Lung (tissue), 12 donors: ENCODE data around the gene KRTAP10-5. TPM values are rescaled to one million over a fixed set of nuclear protein-coding genes. Genes with fewer than 3 reads are reported as not detected.

ENCODE experiments used
- ATAC-seq: fragments of 200-7000 bp; cut with Tn5 transposase; one replicate; pipeline ENCODE4 v1.9.1; 2020; ENCODE audit warnings: moderate number of reproducible peaks; ENCODE audit not compliant: insufficient read depth, low FRiP score
- DNase-seq, 3 donors: peaks; one replicate each; pipeline ENCODE4 v3.0.0-alpha.2; 2013 to 2017
- H3K27ac ChIP-seq, 2 donors: one replicate each; pipeline ENCODE4 v1.5.1; 2013; ENCODE audit warnings: mild to moderate bottlenecking in 2 of 2, moderate library complexity in 2 of 2, control low read depth in 1 of 2, inconsistent platforms in 1 of 2, low read depth in 1 of 2, low read length in 1 of 2
- H3K27me3 ChIP-seq, 3 donors: one replicate each; pipeline ENCODE4 v1.5.1; 2013; ENCODE audit warnings: low read length in 2 of 3; ENCODE audit not compliant: control insufficient read depth in 3 of 3, insufficient read depth in 3 of 3
- H3K36me3 ChIP-seq, 4 donors: one replicate each; pipeline ENCODE4 v1.5.1; 2013; ENCODE audit warnings: low read length in 4 of 4, mild to moderate bottlenecking in 1 of 4, moderate library complexity in 1 of 4; ENCODE audit not compliant: control insufficient read depth in 4 of 4, insufficient read depth in 4 of 4
- H3K4me1 ChIP-seq, 5 donors: one replicate each; pipeline ENCODE4 v1.5.1; 2013; ENCODE audit warnings: low read length in 5 of 5, mild to moderate bottlenecking in 2 of 5, moderate library complexity in 1 of 5; ENCODE audit not compliant: control insufficient read depth in 5 of 5, insufficient read depth in 5 of 5
- H3K4me3 ChIP-seq: one replicate; pipeline ENCODE4 v1.5.1; 2013; ENCODE audit warnings: mild to moderate bottlenecking, control low read depth, moderate library complexity
- H3K9ac ChIP-seq, 2 donors: one replicate each; pipeline ENCODE4 v1.5.1; 2013; ENCODE audit warnings: low read length in 2 of 2, control low read depth in 1 of 2; ENCODE audit not compliant: insufficient read depth in 1 of 2
- H3K9me3 ChIP-seq, 4 donors: one replicate each; pipeline ENCODE4 v1.5.1; 2013; ENCODE audit warnings: low read length in 3 of 4, mild to moderate bottlenecking in 1 of 4, moderate library complexity in 1 of 4; ENCODE audit not compliant: control insufficient read depth in 4 of 4, insufficient read depth in 3 of 4
- WGBS, 2 donors: extraction: QIAGEN DNeasy Blood & Tissue Kit; methylation state at CpG; one replicate each; pipeline ENCODE4 v1.1.7; 2013; 5-methylcytosine and 5-hydroxymethylcytosine counted together
- polyA plus RNA-seq, 2 donors: library from polyadenylated mRNA; stranded (reverse); fragments of 200-250 nt; gene quantifications; one replicate each; pipeline ENCODE4 v1.2.1, GENCODE V29; 2013
- total RNA-seq, 2 donors: library from RNA; depleted of rRNA in 1 of 2; stranded (reverse); fragments of >200 nt in 1 of 2; gene quantifications; one replicate each; pipeline ENCODE4 v1.2.1, GENCODE V29; 2014 to 2021
- TF ChIP-seq, protein P1 (sequence below): IDR thresholded peaks from 2 replicates; pipeline ENCODE4 v1.5.1; 2012; ENCODE audit warnings: mild to moderate bottlenecking; ENCODE audit errors: control extremely low read depth, extremely low read depth
- donor health status: control.
- donor health status: control.
- donor health status: Bipolar disorder and iron deficiency.
- donor health status: healthy.
- donor health status: DM: yes; HTN: yes; CAD: no.

The KRTAP10-5 gene
- total and polyA plus RNA-seq, 4 donors = not detected

DNA sequence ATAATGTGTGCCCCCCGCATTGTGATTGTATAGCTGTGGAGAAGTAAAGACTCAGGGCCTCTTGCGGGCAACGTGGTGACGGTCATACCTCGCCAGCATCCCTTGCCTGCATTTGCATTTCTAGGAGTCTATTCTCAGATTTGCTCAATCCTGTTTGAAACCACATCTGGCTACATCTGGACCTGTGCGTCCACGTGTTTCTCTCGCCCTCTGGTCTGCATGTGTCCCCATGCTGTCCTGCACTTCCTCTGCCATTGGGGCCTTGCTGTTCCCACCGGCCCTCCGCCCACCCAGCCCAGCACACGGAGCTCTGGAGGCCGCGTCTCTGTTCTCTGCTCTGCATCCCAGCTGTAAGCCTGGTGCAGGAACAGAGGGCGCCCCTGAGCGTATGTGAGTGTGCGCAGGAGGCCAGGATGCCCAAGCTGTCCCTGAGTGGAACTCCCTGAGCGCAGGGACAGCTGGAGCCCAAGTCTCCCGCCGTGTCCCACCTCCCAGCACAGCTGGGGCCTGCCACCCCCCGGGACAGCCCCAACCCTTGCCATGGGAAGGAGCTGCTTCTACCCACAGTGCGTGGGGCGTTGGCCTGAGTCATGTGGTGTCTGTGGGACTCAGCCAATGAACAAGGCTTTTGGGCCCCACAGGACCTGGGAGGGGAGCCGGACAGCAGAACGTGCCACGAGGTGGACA is 30.7 kb downstream of the KRTAP10-5 start:
- Histone ChIP-seq H3K4me1 (peaks cover 0 to 10% (median 0%) of the 10 kb centered on the region in 5 donors), H3K36me3 (no peaks in the 10 kb centered on the region), H3K27ac (no peak overlapping the region), H3K27me3 (no peaks in the 10 kb centered on the region), H3K9me3 (peaks cover 0 to 11% (median 2%) of the 10 kb centered on the region in 4 donors), H3K4me3 (no peak overlapping the region), H3K9ac (no peak overlapping the region)
- DNase-seq (no peak), ATAC-seq (no peak)
- TF ChIP-seq, protein P1, sequence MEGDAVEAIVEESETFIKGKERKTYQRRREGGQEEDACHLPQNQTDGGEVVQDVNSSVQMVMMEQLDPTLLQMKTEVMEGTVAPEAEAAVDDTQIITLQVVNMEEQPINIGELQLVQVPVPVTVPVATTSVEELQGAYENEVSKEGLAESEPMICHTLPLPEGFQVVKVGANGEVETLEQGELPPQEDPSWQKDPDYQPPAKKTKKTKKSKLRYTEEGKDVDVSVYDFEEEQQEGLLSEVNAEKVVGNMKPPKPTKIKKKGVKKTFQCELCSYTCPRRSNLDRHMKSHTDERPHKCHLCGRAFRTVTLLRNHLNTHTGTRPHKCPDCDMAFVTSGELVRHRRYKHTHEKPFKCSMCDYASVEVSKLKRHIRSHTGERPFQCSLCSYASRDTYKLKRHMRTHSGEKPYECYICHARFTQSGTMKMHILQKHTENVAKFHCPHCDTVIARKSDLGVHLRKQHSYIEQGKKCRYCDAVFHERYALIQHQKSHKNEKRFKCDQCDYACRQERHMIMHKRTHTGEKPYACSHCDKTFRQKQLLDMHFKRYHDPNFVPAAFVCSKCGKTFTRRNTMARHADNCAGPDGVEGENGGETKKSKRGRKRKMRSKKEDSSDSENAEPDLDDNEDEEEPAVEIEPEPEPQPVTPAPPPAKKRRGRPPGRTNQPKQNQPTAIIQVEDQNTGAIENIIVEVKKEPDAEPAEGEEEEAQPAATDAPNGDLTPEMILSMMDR = no peak
- WGBS, 2 donors = 79 to 83% methylated on average over 25 of the region's 25 CpGs

DNA sequence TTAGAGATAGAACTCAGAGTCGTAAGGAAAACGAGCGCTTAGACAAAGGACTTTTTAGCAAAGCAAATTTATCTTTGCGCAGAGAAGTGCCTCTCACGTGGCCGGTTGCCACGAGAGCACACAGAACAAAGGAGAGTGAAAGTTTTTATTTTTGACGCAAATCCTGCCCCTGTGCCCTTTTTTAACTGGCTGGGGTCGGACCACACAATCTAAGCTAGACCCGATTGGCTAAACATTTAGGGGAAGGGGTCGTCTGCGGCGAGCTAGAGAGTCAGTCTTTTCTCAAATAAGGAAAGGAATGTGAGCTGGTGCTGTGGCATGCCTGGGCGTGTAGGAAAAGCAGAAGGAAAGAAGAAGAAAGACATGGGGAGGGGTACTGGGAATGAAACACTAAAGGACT is 31.5 kb downstream of the KRTAP10-5 start:
- no peak overlapping the region for H3K27ac ChIP-seq
- WGBS, 2 donors = 31 to 40% methylated on average over 14 of the region's 14 CpGs
- no peak for ATAC-seq
- TF ChIP-seq, protein P1 = no peak
- H3K4me1 ChIP-seq = peaks cover 0 to 10% (median 0%) of the 10 kb centered on the region in 5 donors
- no peaks in the 10 kb centered on the region for H3K36me3 ChIP-seq
- H3K27me3 ChIP-seq = no peaks in the 10 kb centered on the region
- no peak overlapping the region for H3K4me3 ChIP-seq
- H3K9me3 ChIP-seq = peaks cover 0 to 11% (median 3%) of the 10 kb centered on the region in 4 donors
- H3K9ac ChIP-seq = no peak overlapping the region
- DNase-seq = peak; percentile 31 to 55 (median 43)

DNA sequence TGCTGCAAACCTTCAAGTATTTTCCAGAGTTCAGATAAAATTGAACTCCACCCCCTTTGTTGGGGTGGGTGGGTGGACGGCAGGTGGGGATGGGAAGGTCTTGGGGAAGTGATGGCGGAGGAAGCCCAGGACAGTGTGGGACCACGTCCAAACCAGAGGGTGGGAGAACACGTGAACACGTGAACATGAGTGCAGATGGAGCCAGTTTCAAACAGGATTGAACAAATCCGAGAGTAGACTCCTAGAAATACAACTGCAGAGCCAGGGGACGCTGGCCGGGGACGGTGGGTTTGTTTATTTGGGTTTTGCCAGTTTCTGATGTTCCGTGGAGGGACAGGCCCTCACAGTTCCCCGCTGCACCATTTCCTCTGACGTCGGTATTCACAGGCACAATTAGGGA is 32.0 kb downstream of the KRTAP10-5 start:
- TF ChIP-seq, protein P1 = no peak
- H3K36me3 ChIP-seq = no peaks in the 10 kb centered on the region
- DNase-seq (peak in 2 of 3 donors; percentile 6 to 16), ATAC-seq (no peak)
- 47 to 73% methylated on average over 13 of the region's 13 CpGs for WGBS, 2 donors
- H3K27ac ChIP-seq = no peak overlapping the region
- peaks cover 0 to 10% (median 0%) of the 10 kb centered on the region in 5 donors for H3K4me1 ChIP-seq
- H3K4me3 ChIP-seq = no peak overlapping the region
- H3K9me3 ChIP-seq = peaks cover 0 to 11% (median 3%) of the 10 kb centered on the region in 4 donors
- no peaks in the 10 kb centered on the region for H3K27me3 ChIP-seq
- no peak overlapping the region for H3K9ac ChIP-seq
